ENCODE data around the gene USP7. TPM values are rescaled to one million over a fixed set of nuclear protein-coding genes. Genes with fewer than 3 reads are reported as not detected.

The USP7 gene
- total RNA-seq, 6 donors from 2014 or later, result 68.2 to 122 (median 72.2) TPM

DNA sequence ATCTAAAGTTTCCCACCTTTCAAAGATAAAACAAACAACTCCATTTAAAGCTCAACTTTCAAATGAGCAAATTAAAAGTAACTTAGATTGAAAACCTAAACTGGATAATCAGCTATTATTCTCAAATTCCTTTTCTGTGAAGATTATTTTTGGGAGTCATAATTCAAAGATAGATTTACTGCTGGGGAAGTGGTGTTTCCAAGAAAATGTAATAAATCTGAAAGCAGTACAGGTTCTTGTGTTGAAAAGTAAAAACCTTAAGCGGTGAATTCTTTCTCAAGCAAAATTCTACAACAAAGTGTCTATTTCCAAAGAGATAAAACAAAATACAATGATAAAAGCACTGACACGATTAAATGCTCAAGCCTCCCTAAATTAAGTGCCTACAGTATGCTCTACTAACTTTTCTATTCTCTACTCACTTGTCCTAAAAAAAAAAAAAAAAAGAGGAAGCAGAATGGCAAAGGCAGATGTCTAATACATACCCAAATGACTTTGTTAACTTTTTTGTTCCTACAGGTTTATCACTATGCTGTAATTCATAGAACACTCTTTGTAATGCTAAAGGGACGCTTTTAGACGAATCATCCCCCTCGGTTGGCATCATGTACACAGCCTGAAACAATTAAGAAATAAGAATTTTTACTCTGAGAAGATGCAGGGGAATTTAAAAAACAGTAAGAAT is 47.0 kb downstream of the USP7 start:
- no peak for TF ChIP-seq POLR2A (IDR thresholded peaks at IDR 0.05)
- TF ChIP-seq, protein P1, sequence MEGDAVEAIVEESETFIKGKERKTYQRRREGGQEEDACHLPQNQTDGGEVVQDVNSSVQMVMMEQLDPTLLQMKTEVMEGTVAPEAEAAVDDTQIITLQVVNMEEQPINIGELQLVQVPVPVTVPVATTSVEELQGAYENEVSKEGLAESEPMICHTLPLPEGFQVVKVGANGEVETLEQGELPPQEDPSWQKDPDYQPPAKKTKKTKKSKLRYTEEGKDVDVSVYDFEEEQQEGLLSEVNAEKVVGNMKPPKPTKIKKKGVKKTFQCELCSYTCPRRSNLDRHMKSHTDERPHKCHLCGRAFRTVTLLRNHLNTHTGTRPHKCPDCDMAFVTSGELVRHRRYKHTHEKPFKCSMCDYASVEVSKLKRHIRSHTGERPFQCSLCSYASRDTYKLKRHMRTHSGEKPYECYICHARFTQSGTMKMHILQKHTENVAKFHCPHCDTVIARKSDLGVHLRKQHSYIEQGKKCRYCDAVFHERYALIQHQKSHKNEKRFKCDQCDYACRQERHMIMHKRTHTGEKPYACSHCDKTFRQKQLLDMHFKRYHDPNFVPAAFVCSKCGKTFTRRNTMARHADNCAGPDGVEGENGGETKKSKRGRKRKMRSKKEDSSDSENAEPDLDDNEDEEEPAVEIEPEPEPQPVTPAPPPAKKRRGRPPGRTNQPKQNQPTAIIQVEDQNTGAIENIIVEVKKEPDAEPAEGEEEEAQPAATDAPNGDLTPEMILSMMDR (IDR thresholded peaks at IDR 0.05), result no peak
- H3K36me3 ChIP-seq, result peaks cover 41 to 99% (median 79%) of the 10 kb centered on the region in 4 donors
- H3K9me3 ChIP-seq, result no peaks in the 10 kb centered on the region
- no peak for ATAC-seq (ENCODE audit: low FRiP score in 2 of 2)
- 80 to 83% methylated on average over 5 of the region's 5 CpGs for WGBS, 2 donors
- no peaks in the 10 kb centered on the region for H3K4me1 ChIP-seq
- no peak overlapping the region for H3K27ac ChIP-seq
- DNase-seq, result no peak
- H3K27me3 ChIP-seq, result no peaks in the 10 kb centered on the region
- no peak overlapping the region for H3K4me3 ChIP-seq

- Histone ChIP-seq H3K36me3 (peaks cover 43 to 100% (median 80%) of the 10 kb centered on the region in 4 donors), H3K9me3 (no peaks in the 10 kb centered on the region), H3K4me3 (no peak overlapping the region), H3K27ac (no peak overlapping the region), H3K4me1 (no peaks in the 10 kb centered on the region), H3K27me3 (no peaks in the 10 kb centered on the region)
- 92 to 96% methylated on average over 7 of the region's 7 CpGs for WGBS, 2 donors
- TF ChIP-seq, protein P1 (IDR thresholded peaks at IDR 0.05), result no peak
- TF ChIP-seq POLR2A (IDR thresholded peaks at IDR 0.05) (no peak), EP300 (IDR thresholded peaks at IDR 0.05) (no peak), POLR2AphosphoS5 (IDR thresholded peaks at IDR 0.05) (no peak)
- ATAC-seq (ENCODE audit: low FRiP score in 2 of 2) (no peak), DNase-seq (no peak)
Observed at GRCh38 chr16:8915722-8916301, 47.9 kb downstream of the USP7 start.

- TF ChIP-seq EP300 (IDR thresholded peaks at IDR 0.05) (no peak), POLR2AphosphoS5 (IDR thresholded peaks at IDR 0.05) (no peak)
- TF ChIP-seq, protein P1 (IDR thresholded peaks at IDR 0.05), result no peak
- Histone ChIP-seq H3K9me3 (no peaks in the 10 kb centered on the region), H3K4me3 (no peak overlapping the region), H3K4me1 (no peaks in the 10 kb centered on the region), H3K27me3 (no peaks in the 10 kb centered on the region), H3K27ac (no peak overlapping the region), H3K36me3 (peaks cover 27 to 100% (median 78%) of the 10 kb centered on the region in 4 donors)
- DNase-seq (no peak), ATAC-seq (ENCODE audit: low FRiP score in 2 of 2) (no peak)
- WGBS, 2 donors, result 90 to 95% methylated on average over 3 of the region's 3 CpGs
Observed at GRCh38 chr16:8914098-8914497, 49.6 kb downstream of the USP7 start.

GRCh38 chr16:8912793-8913192 is 50.9 kb downstream of the USP7 start:
- no peak for TF ChIP-seq EP300 (IDR thresholded peaks at IDR 0.05)
- TF ChIP-seq, protein P1 (IDR thresholded peaks at IDR 0.05), result no peak
- no peak for TF ChIP-seq POLR2A (IDR thresholded peaks at IDR 0.05)
- no peak for TF ChIP-seq POLR2AphosphoS5 (IDR thresholded peaks at IDR 0.05)
- DNase-seq, result no peak
- Histone ChIP-seq H3K27me3 (no peaks in the 10 kb centered on the region), H3K4me3 (no peak overlapping the region), H3K36me3 (peaks cover 27 to 100% (median 77%) of the 10 kb centered on the region in 4 donors), H3K9me3 (no peaks in the 10 kb centered on the region), H3K4me1 (no peaks in the 10 kb centered on the region), H3K27ac (no peak overlapping the region)
- WGBS, 2 donors, result 88 to 89% methylated on average over 4 of the region's 4 CpGs
- no peak for ATAC-seq (ENCODE audit: low FRiP score in 2 of 2)

DNA sequence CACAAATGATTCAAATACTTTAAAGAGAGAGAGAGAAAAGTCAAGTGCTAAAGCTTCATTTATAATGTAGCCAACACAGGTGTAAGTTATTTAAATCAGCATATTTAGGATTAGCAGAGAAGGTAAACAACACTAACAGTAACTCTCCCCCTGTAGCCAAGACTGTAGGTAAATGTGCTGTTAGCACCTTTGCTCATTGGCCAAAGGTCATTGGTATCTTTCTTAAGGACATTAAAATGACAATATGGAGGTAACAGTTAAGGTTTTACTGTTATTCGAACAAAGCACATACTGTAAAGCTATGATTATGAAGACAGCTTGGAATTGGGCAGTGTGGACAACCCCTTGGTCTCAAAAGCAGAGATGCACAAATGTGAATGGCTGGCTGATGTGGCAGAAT is 52.9 kb downstream of the USP7 start:
- H3K9me3 ChIP-seq, result no peaks in the 10 kb centered on the region
- no peaks in the 10 kb centered on the region for H3K27me3 ChIP-seq
- TF ChIP-seq EP300 (IDR thresholded peaks at IDR 0.05), result no peak
- no peak for TF ChIP-seq POLR2AphosphoS5 (IDR thresholded peaks at IDR 0.05)
- TF ChIP-seq POLR2A (IDR thresholded peaks at IDR 0.05), result no peak
- TF ChIP-seq, protein P1 (IDR thresholded peaks at IDR 0.05), result no peak
- no peaks in the 10 kb centered on the region for H3K4me1 ChIP-seq
- H3K4me3 ChIP-seq, result no peak overlapping the region
- no peak for DNase-seq
- no peak for ATAC-seq (ENCODE audit: low FRiP score in 2 of 2)
- WGBS, 2 donors, result 90 to 100% methylated on average over 1 of the region's 1 CpG
- H3K27ac ChIP-seq, result no peak overlapping the region
- H3K36me3 ChIP-seq, result peaks cover 31 to 100% (median 80%) of the 10 kb centered on the region in 4 donors

Measured in upper lobe of left lung (tissue), 6 donors.